Left colon (tissue), 2 donors: ENCODE measurements around the gene RAB1A. TPM values are rescaled to one million over a fixed set of nuclear protein-coding genes. Genes with fewer than 3 reads are reported as not detected.
A peak's percentile ranks its signal among the peaks of the same experiment; 100 is the strongest.
"Not testable (repeated sequence)": the region's sequence is repeated elsewhere in the genome, so short reads cannot be mapped to it uniquely, and the experiment has no call there.

Source experiments
- ATAC-seq: fragments of 200-7000 bp; cut with Tn5 transposase; one replicate; pipeline ENCODE4 v1.9.1; 2020; ENCODE audit warnings: mild to moderate bottlenecking, moderate library complexity
- DNase-seq, 2 donors: peaks; one replicate each; pipeline ENCODE4 v3.0.0-alpha.2; 2020
- intact Hi-C, 2 donors: fragments of 100-400 bp; cut with DNase I in 1 of 2; cut with micrococcal nuclease in 1 of 2; formaldehyde crosslinking; loops; one replicate each; pipeline versions ENCODE4 v1.11.2 to v1.14.0; 2022; cut with DNase I, micrococcal nuclease
- long read RNA-seq: library from polyadenylated mRNA; unstranded; transcript quantifications from one replicate; pipeline ENCODE4 v2.0.0, GENCODE V29; 2021
- total RNA-seq, 2 donors: library from RNA; stranded (reverse); fragmentation: NEBNext Ultra II Directional; extraction: Animal tissue kit (Norgen Biotek cat#: 25700); gene quantifications; one replicate each; pipeline ENCODE4 v1.2.1, GENCODE V29; 2021
- donor health status: DM: no; HTN: no; CAD: no.
- donor health status: DM: yes; HTN: yes; CAD: no.

RAB1A gene
- total RNA-seq: 100 to 1,000 TPM; 172 to 179 TPM
- long read RNA-seq, transcript RAB1A-203 (6 exons, 2,447 nt): major isoform, 246 of 269 reads
- long read RNA-seq, partial matches to known transcripts: 5 of 269 reads
- long read RNA-seq, other reads (novel, unspliced or antisense): 18 of 269 reads

GRCh38 chr2:65129826-65130663, at the start of gene RAB1A:
Gene RAB1A (minus strand): TSS chr2:65130106. CDS start chr2:65129915, 191 bp downstream.
- intact Hi-C loops: loop anchor here in 1 of 2 donors (10.0 kb wide), 1 partner anchor 55 kb away; no protein-coding TSS in a partner anchor
- ATAC-seq (peak; percentile 89), DNase-seq (peak; percentile 99 to 100)

GRCh38 chr2:65177751-65178442, 48.0 kb upstream of the RAB1A start:
- DNase-seq (peak; percentile 78 to 80), ATAC-seq (peak; percentile 95)
- intact Hi-C loops: no loop called here

- no peak for ATAC-seq
- DNase-seq: no peak
- intact Hi-C loops: no loop called here
These were observed 46.1 kb upstream of the RAB1A start for GRCh38 chr2:65175894-65176530.

GRCh38 chr2:65174031-65174430, 44.1 kb upstream of the RAB1A start:
- DNase-seq, intact Hi-C loops, ATAC-seq: not testable (repeated sequence)

GRCh38 chr2:65172994-65173790, 43.3 kb upstream of the RAB1A start:
- ATAC-seq (peak; percentile 30), DNase-seq (no peak)
- intact Hi-C loops: no loop called here

GRCh38 chr2:65170611-65171477, 40.9 kb upstream of the RAB1A start:
- DNase-seq, intact Hi-C loops: not testable (repeated sequence)
- ATAC-seq: peak; percentile 87

- intact Hi-C loops: no loop called here
- ATAC-seq (no peak), DNase-seq (no peak)
These were observed 39.8 kb upstream of the RAB1A start for GRCh38 chr2:65169760-65170136.

GRCh38 chr2:65165558-65165957, 35.7 kb upstream of the RAB1A start:
- no peak for ATAC-seq
- no peak for DNase-seq
- intact Hi-C loops: no loop called here

- no peak for DNase-seq
- ATAC-seq: peak; percentile 48
- intact Hi-C loops: no loop called here
These were observed 34.6 kb upstream of the RAB1A start for GRCh38 chr2:65164426-65164891.

GRCh38 chr2:65161551-65162100, 31.7 kb upstream of the RAB1A start:
- ATAC-seq: peak; percentile 66
- DNase-seq: no peak
- intact Hi-C loops: no loop called here

- intact Hi-C loops: no loop called here
- DNase-seq (no peak), ATAC-seq (peak; percentile 36)
These were observed 30.0 kb upstream of the RAB1A start for GRCh38 chr2:65159906-65160305.

- ATAC-seq: no peak
- intact Hi-C loops: no loop called here
- DNase-seq: no peak
These were observed 29.4 kb upstream of the RAB1A start for GRCh38 chr2:65159261-65159660.

GRCh38 chr2:65158557-65158956, 28.7 kb upstream of the RAB1A start:
- DNase-seq (no peak), ATAC-seq (peak; percentile 44)
- intact Hi-C loops: no loop called here

- not testable (repeated sequence) for ATAC-seq
These were observed 27.9 kb upstream of the RAB1A start for GRCh38 chr2:65157856-65158255.

GRCh38 chr2:65156041-65156440, 26.1 kb upstream of the RAB1A start:
- DNase-seq: no peak
- intact Hi-C loops: no loop called here
- no peak for ATAC-seq

More at GRCh38 chr2:65157856-65158255, 27.9 kb upstream of the RAB1A start:
- DNase-seq, intact Hi-C loops: not testable (repeated sequence)

GRCh38 chr2:65153515-65153914, 23.6 kb upstream of the RAB1A start:
- ATAC-seq (no peak), DNase-seq (no peak)
- intact Hi-C loops: no loop called here

- DNase-seq (no peak), ATAC-seq (no peak)
- intact Hi-C loops: no loop called here
These were observed 16.2 kb upstream of the RAB1A start for GRCh38 chr2:65146078-65146477.
